SU-DHL-6 (cell line): ENCODE measurements around the gene CERS6.

ENCODE experiments used
- H2AFZ ChIP-seq: fragments of 200-600 bp; sonication (generic); 2 replicates; pipeline ENCODE4 v1.6.1; 2014; ENCODE audit warnings: low read depth, mild to moderate bottlenecking, moderate library complexity, mixed read lengths, antibody characterized with exemption, low read length; ENCODE audit not compliant: severe bottlenecking
- H3F3A ChIP-seq: fragments of 200-600 bp; shearing (Covaris generic); 2 replicates; pipeline ENCODE4 v1.6.0; 2016; ENCODE audit warnings: antibody characterized with exemption, mild to moderate bottlenecking; ENCODE audit not compliant: insufficient read depth
- H3K27ac ChIP-seq: fragments of 200-600 bp; sonication (generic); 2 replicates; pipeline ENCODE4 v1.5.1; 2016; ENCODE audit warnings: low read depth, mild to moderate bottlenecking, low read length, moderate library complexity, mixed read lengths
- H3K27me3 ChIP-seq: fragments of 200-600 bp; sonication (generic), shearing (Covaris generic); 2 replicates; pipeline ENCODE4 v1.6.0; 2014; ENCODE audit warnings: mild to moderate bottlenecking, low read length
- H3K36me3 ChIP-seq: fragments of 200-600 bp; sonication (generic); 2 replicates; pipeline ENCODE4 v1.6.1; 2014; ENCODE audit warnings: mild to moderate bottlenecking, low read length, mixed read lengths
- H3K4me2 ChIP-seq: fragments of 300-600, 200-600 bp; shearing (Covaris generic), sonication (generic); 2 replicates; pipeline ENCODE4 v1.6.0; 2014; ENCODE audit warnings: low read length, low read depth, mild to moderate bottlenecking; ENCODE audit not compliant: poor library complexity, severe bottlenecking
- H3K4me3 ChIP-seq: fragments of 200-600 bp; sonication (generic); 2 replicates; pipeline ENCODE4 v1.5.1; 2014; ENCODE audit warnings: antibody characterized with exemption, low read length, mild to moderate bottlenecking, mixed read lengths; ENCODE audit not compliant: insufficient read depth, poor library complexity, severe bottlenecking
- H3K79me2 ChIP-seq: fragments of 200-600 bp; sonication (generic); 2 replicates; pipeline ENCODE4 v1.6.1; 2014; ENCODE audit warnings: mild to moderate bottlenecking, low read length, moderate library complexity; ENCODE audit not compliant: insufficient read depth
- H3K9ac ChIP-seq: fragments of 200-600 bp; sonication (generic); 2 replicates; pipeline ENCODE4 v1.7.0; 2014; ENCODE audit warnings: mild to moderate bottlenecking, low read length
- H3K9me2 ChIP-seq: fragments of 200-600 bp; sonication (generic); replicated peaks from 2 replicates; pipeline ENCODE4 v1.6.1; 2014; ENCODE audit warnings: low read length; ENCODE audit not compliant: insufficient read depth
- H3K9me3 ChIP-seq: fragments of 200-600 bp; sonication (generic); 2 replicates; pipeline ENCODE4 v1.6.1; 2014; ENCODE audit warnings: low read length, mixed read lengths; ENCODE audit not compliant: insufficient read depth
- H4K20me1 ChIP-seq: fragments of 200-600 bp; sonication (generic); 2 replicates; pipeline ENCODE4 v1.6.1; 2014; ENCODE audit warnings: low read depth, mild to moderate bottlenecking, antibody characterized with exemption, low read length, moderate library complexity, mixed read lengths
- EZH2phosphoT487 ChIP-seq: fragments of 200-600 bp; sonication (generic), shearing (Covaris generic); conservative IDR thresholded peaks from 2 replicates; pipeline ENCODE4 v1.6.1; 2018; ENCODE audit warnings: mild to moderate bottlenecking, antibody characterized with exemption, low read length, moderate library complexity, mixed read lengths
- TF ChIP-seq, protein P1 (sequence below): fragments of 200-600 bp; sonication (generic); IDR thresholded peaks from one replicate; pipeline ENCODE4 v1.5.1; 2017; ENCODE audit warnings: antibody characterized with exemption, mild to moderate bottlenecking, low read length, moderate library complexity; ENCODE audit not compliant: insufficient read depth, poor library complexity, severe bottlenecking

CERS6 gene

DNA sequence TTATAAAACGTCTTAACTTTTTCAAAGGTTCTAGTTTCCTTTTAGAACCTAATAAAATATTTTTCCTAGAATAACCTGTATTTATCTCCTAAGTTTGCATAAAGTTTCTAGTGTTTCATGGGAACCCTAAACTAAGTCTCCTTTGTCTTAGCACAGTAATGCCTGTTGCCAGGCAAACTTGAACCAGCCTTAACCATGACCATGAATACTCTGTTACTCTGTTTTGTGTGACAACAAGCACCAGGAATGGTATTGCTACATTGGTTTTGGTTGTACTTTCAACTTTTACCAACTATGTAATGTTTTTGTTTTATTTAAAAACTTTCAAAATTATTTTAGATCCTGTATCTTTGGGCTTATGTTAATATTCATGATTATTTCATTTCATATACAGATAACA lies 137.6 kb downstream of the CERS6 start:
- TF ChIP-seq, protein P1, sequence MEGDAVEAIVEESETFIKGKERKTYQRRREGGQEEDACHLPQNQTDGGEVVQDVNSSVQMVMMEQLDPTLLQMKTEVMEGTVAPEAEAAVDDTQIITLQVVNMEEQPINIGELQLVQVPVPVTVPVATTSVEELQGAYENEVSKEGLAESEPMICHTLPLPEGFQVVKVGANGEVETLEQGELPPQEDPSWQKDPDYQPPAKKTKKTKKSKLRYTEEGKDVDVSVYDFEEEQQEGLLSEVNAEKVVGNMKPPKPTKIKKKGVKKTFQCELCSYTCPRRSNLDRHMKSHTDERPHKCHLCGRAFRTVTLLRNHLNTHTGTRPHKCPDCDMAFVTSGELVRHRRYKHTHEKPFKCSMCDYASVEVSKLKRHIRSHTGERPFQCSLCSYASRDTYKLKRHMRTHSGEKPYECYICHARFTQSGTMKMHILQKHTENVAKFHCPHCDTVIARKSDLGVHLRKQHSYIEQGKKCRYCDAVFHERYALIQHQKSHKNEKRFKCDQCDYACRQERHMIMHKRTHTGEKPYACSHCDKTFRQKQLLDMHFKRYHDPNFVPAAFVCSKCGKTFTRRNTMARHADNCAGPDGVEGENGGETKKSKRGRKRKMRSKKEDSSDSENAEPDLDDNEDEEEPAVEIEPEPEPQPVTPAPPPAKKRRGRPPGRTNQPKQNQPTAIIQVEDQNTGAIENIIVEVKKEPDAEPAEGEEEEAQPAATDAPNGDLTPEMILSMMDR, result no peak
- no peak for TF ChIP-seq EZH2phosphoT487
- Histone ChIP-seq H3K4me2 (no peak overlapping the region), H3F3A (no peaks in the 10 kb centered on the region), H3K36me3 (no peaks in the 10 kb centered on the region), H3K4me3 (no peak overlapping the region), H3K27ac (no peak overlapping the region), H3K9ac (no peak overlapping the region), H3K79me2 (no peaks in the 10 kb centered on the region), H3K9me3 (no peaks in the 10 kb centered on the region), H3K9me2 (no peaks in the 10 kb centered on the region), H2AFZ (no peak overlapping the region), H4K20me1 (no peaks in the 10 kb centered on the region), H3K27me3 (no peaks in the 10 kb centered on the region)

DNA sequence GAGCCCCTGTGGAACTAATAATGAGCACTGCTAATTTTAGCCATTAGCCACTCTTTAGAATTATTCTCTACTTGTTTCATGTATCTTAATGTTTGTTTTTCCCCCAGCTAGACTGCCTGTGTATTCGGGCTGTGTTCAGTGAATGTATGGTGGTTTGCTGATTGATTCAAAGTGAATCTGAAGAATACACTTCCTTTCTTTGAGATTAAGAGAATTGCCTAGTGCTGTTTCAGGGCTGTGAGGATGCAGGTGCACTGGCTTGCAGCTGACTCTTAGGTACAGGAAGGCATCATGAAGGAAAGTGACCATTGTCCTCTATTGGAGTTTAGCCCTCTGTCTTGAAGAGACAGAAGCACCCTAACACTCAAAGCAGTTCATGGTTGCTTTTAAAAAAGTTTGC lies 138.7 kb downstream of the CERS6 start:
- H3K4me2 ChIP-seq, result no peak overlapping the region

DNA sequence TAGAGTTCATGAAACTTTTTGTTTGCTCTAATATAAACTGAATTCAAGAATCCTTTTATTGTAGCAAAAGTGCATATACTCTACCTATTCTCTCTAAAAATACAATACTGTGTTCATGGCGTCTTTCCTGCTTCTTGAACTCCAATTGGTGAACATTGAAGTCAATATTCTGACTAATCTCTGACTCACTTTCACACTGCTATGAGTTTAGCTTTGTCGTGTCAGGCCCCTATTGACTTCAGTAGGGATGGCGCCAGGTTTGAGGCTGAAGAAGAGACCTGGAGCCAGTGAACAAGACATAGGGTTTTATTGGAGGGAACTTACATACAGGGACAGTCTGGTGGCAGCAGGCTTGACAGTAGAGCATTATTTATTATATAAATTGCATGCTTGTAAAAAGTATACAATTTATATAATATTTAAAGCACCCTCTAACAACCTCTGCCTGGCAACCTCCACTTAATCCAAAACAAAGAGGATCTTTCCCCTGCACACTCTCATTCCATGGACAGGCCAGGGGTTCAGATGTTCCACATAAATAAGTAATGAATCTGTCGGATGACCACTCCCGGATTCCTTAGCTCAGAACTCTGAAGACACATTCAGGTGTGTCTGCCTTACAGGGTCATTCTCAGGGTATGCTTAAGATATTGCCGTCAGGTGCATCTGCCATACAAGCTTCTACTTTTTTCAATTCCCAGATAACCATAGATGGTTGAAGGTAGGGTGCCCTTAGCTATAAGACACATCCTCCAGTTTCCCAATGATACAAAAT lies 141.0 kb downstream of the CERS6 start:
- no peaks in the 10 kb centered on the region for H3F3A ChIP-seq
- no peaks in the 10 kb centered on the region for H3K9me2 ChIP-seq
- TF ChIP-seq EZH2phosphoT487, result no peak
- TF ChIP-seq, protein P1, result no peak
- no peaks in the 10 kb centered on the region for H4K20me1 ChIP-seq
- H3K9ac ChIP-seq, result no peak overlapping the region
- H3K4me3 ChIP-seq, result no peak overlapping the region
- H2AFZ ChIP-seq, result no peak overlapping the region
- no peaks in the 10 kb centered on the region for H3K79me2 ChIP-seq
- H3K4me2 ChIP-seq, result no peak overlapping the region
- H3K27me3 ChIP-seq, result no peaks in the 10 kb centered on the region
- H3K27ac ChIP-seq, result no peak overlapping the region
- H3K9me3 ChIP-seq, result no peaks in the 10 kb centered on the region
- no peaks in the 10 kb centered on the region for H3K36me3 ChIP-seq

More for the DNA sequence above, 138.7 kb downstream of the CERS6 start:
- Histone ChIP-seq H3K9ac (no peak overlapping the region), H3K9me2 (no peaks in the 10 kb centered on the region), H3K4me3 (no peak overlapping the region), H2AFZ (no peak overlapping the region), H3K9me3 (no peaks in the 10 kb centered on the region), H3K36me3 (no peaks in the 10 kb centered on the region), H3K27ac (no peak overlapping the region), H4K20me1 (no peaks in the 10 kb centered on the region), H3F3A (no peaks in the 10 kb centered on the region), H3K27me3 (no peaks in the 10 kb centered on the region), H3K79me2 (no peaks in the 10 kb centered on the region)
- no peak for TF ChIP-seq EZH2phosphoT487
- TF ChIP-seq, protein P1, result no peak
